NCI-H1694 (cell line): ENCODE measurements around the gene KIAA0753.
A peak's percentile ranks its signal among the peaks of the same experiment; 100 is the strongest.

Experiments
- DNase-seq: peaks from one replicate; lab custom pipeline; 2025; lab: John Stamatoyannopoulos, UW

The KIAA0753 gene

GRCh38 chr17:6569370-6570285 is 70.9 kb downstream of the KIAA0753 start:
- no peak for DNase-seq

- no peak for DNase-seq
Observed at GRCh38 chr17:6568184-6568758, 72.2 kb downstream of the KIAA0753 start.

GRCh38 chr17:6567528-6568183 is 72.9 kb downstream of the KIAA0753 start:
- DNase-seq, result no peak

DNA sequence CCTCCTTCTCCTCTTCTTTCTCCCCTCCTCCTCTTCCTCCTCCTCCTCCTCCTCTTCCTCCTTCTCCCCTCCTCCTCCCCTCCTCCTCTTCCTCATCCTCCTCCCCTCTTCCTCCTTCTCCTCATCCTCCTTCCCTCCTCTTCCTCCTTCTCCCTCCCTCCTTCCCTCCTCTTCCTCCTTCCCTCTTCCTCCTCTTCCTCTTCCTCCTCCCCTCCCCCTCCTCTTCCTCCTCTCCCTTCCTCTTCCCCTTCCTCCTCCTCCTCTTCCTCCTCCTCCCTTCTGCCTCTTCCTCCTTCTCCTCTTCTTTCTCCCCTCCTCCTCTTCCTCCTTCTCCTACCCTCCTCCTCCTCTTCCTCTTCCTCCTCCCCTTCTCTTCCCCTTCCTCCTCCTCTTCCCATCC is 79.1 kb downstream of the KIAA0753 start:
- DNase-seq, result no peak

- DNase-seq, result no peak
Observed at GRCh38 chr17:6560496-6560895, 80.0 kb downstream of the KIAA0753 start.

DNA sequence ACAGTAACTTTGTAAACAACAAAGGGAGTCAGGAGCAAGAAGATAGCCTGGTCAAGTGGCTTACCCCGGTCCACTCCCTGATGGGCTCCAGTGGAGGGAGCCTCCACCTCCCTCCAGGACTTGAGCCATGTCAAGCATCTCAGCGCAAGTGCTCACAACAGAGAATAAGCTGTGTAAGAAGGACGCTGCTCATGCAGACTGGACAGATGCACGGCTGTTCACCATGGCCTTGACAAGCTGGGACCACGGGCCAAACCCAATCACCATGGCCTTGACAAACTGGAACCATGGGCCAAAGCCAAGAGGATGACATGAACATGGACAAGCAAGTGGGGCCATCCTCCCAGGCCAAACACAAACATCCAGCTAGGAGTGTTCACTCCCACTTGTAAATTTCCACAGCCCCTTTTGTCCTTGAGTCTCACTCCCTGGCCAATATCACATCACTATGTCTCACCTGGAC is 80.7 kb downstream of the KIAA0753 start:
- no peak for DNase-seq

- no peak for DNase-seq
Observed at GRCh38 chr17:6558932-6559752, 81.4 kb downstream of the KIAA0753 start.

- DNase-seq, result no peak
Observed at GRCh38 chr17:6558276-6558675, 82.2 kb downstream of the KIAA0753 start.

DNA sequence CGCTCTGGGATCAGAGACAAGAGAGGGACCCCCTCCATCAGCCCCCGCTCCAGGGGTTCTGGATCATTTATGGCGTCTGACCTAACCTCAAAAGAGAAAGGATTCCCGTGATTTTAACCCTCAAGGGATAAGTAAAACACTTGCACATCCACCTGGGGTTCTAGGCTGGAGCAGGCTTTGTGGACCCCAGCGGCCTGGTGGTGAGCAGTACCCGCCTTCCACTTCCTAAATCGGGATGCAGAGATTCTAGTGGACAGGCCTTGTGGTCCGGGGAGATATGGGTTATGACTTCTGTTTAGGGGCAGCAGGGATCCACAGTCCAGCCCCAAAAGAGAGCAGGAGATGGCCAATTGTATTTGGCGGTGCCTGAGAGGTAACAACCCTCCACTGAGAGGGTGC is 83.5 kb downstream of the KIAA0753 start:
- no peak for DNase-seq

DNA sequence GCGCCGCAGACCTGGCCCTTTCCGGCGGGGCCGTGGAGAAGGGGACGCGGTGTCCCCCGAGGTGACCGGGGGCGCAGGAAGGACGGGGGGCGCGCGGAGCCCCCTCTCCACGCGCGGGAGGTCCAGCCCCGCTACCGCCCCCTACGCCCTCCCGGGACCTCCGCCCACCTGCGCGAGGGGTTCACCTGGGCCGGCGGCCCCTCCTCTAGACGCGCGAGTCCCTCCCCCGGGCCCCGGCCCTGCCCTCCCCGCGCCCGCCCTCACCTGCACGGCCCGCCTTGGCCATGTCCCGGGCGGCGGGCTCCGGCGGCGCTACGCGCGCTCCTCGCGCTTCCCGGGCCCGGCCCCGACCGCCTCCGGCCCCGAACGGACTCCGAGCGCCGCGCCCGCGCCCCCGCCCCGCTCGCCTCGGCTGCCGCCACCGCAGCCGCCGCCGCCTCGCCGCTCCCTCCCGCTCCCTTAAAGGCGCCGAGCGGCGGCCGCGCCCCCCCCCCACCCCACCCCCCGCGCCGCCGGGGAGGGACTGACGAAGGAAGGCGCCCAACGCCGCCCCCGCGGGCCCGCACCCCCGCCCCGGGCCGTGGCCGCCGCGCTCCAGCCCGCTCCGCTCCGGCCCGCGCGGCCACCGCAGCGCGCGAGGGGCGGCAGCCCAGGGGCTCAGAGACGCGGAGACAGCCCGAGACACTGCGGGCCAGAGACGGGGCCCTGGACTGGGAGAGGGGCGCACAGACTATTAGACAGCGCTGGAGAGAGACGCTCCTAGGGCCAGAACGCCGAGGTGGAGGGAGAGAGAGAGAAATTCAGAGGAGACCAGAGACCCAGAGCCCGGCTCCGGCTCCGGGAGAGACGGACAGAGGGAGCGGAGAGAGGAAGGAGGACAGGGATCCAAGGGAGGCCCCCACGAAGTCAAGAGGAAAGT is 84.1 kb downstream of the KIAA0753 start, which contains the start of gene PITPNM3:
Gene PITPNM3, minus strand, starts transcription at position 435 of the 919 bp plus-strand sequence. Its CDS starts 149 bp downstream, at position 286.
- no peak for DNase-seq

DNA sequence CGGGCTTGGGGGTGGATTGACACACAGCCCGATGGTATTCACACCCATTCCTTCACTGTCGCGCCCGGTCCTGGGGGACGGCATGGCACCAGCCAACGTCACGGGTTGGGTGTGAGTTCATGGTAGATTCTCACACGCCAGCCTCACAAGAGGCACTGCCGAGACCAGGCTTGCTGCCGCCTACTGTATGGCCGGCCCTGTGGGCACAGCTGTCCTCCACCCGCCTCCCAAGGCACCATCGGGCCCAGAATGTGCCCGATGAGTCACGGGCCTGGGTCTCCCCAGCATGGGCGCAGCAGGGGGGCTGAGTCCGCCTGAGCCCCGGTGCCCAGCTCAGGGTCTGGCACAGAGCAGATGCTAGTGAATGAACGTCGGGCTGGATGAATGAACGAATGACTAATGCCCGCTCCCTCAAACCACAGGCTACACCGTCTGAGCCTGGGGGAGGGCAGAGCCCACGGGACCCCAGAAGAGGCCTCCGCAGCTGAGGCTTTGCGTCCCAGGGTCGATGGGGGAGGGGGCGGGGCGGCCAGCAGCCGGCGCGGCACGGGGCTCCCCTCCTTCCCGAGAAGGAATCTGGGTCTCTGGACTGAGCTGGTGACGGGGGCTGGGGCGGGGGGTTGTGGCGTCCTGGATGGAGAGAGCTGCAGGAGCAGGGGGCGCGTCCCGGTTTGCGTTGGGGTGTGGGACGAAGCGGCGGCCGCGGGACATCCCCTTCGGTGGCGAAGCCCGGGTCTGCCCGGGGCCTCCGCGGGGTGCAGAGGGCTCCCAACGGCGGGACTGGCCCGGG is 85.0 kb downstream of the KIAA0753 start:
- no peak for DNase-seq

DNA sequence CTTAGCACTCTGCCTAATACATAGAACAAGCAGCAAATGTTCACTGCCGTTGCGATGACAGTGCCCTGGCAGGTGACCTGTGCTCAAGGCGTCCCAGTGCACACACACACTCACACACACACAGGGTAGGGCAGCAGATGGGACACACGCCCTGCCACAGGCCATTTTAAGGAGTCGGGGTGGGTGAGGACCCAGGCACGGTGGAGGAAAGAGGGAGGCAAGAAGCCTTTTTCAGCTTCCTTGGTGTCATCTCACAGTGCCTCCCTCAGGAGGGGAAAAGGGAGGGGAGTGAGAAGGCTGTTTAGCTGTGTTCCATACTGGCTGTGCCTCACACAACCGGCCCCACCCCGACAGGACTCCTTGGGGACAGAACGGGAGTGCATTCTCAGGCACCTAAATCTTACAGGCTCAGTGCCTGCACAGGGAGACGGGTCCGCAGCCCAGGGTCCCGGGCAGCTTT is 85.6 kb downstream of the KIAA0753 start:
- DNase-seq, result no peak

GRCh38 chr17:6554342-6554741 is 86.2 kb downstream of the KIAA0753 start:
- no peak for DNase-seq

DNA sequence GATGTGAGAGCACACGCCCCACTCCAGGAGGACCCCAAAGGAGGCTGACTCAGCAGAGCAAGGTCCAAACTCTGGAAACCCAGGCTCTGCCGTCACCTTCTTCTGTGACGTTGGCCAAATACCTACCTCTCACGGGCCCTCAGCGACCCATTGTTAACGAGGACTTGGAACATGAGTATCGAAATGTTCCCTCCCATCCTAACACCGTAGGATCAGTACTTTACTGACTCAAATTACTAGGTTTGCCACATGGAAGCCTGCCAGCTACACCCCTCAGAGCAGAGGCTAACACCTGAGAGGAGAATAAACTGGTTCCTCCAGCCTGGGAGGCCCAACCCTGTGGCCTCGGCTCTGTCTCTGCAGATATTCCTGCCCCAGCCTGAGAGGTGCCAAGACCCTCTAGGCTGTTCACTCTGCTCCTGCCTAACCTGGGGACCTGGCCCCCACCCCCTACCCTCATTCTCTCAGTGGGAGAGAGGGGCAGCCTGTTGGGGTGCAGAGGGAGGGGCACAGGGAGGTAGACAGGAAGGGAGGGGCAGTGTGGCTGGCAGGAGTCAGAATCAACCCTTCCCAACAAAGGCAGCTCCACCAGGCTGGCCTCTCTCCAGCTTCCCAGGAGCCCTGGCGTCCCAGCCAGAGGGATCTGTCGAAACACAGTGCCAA is 88.5 kb downstream of the KIAA0753 start:
- DNase-seq, result peak; percentile 11

- DNase-seq, result no peak
Observed at GRCh38 chr17:6551356-6551755, 89.2 kb downstream of the KIAA0753 start.

- no peak for DNase-seq
Observed at GRCh38 chr17:6549384-6550036, 91.0 kb downstream of the KIAA0753 start.

DNA sequence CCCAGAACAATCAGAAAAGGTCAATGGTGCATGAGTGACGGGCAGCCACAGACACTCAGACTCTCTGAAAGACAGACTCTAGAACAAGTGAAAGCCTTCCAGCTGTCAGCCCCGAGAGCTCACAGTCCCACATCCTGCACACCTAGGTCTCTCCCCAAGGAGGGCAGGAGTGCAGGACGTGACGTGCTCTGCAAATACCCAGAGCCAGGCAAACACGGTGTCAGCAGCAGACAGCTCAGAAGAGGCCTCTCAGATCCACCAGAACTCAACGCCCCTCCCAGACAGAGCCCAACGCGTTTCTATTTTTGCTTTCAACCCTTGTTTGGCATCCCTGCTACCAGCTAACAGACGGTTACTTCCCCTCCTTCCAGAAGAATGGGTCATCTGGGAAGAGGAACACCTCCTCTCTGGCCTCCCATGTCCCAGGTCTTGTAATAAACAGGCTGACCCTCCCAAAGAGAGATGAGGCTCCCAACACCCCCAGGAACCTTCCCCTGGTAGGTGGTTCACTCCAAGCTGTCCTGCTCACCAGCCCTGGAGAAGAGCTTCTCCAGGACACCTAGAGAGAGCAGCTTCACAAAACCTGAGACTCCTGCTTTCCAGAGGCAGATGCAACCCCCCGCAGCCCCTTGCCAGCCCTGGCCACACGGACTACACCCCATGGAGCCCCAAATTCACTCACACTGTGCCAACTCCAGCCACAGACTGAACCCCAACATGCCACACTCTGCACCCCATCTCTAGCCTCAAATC is 91.8 kb downstream of the KIAA0753 start:
- no peak for DNase-seq

DNA sequence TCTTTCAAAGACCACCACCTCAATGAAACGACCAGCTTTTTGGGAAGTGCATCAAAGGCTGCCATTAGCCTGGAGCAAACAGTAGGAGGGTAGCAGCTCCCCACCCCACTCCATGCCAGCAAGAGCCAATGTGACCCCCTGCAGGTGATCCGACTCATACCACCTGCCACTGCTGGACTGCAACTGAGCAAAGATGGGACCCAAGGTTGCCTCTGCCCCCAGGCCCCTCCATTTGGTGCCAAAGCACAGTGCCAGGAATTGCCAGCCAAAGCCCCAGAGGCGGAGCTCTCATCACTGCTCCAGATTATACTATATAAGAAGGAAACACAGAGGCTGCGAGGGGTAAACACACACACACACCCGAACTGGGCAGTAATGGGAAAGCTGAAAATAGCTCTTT is 92.5 kb downstream of the KIAA0753 start:
- DNase-seq, result no peak
